Left hindlimb (tissue), 1 donor: ENCODE measurements around the gene RBM20.
"Not testable (repeated sequence)": the region's sequence is repeated elsewhere in the genome, so short reads cannot be mapped to it uniquely, and the experiment has no call there.

ENCODE experiments used
- DNase-seq: peaks from one replicate; pipeline ENCODE4 v3.0.0-alpha.2; 2018

The RBM20 gene

GRCh38 chr10:110679486-110680272 lies 35.5 kb downstream of the RBM20 start:
- peak; percentile 68 for DNase-seq

DNA sequence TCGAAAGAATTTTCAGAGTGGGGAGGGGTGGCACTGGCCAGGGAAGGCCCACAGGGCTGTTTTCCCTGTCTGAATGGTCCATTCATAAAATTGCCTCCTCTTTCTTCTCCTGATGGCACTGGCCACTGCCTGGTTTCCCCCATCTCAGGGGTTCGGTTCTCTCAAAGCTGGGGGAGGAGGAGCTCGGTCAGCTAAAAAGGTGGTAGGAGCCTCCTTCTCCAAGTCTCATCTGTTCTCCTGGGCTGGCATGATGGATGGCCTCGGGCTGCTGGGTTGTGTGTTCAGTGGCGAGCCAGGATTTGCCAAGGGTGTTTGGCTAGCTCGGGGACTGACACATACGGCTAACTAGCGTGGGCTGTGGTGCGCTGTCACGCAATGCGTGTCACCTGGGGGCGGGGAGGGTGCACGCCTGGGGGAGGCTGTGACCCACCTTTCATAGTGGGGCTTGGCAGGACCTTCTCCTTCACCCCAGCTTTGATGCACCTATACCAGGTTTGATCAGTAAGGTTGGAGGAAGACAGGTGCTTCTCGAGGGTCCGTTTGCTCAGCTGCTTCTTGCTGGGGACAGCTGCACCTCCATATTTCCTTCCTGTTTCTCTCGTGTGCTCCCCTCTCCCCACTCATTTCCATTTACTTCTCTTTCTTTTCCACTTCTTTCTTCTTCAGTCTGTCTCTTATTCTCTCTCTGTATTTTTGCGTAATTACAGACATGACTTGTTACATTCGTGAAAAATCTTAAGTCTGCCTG lies 36.3 kb downstream of the RBM20 start:
- DNase-seq = peak; percentile 40

GRCh38 chr10:110681023-110681681 lies 37.0 kb downstream of the RBM20 start:
- DNase-seq = no peak

DNA sequence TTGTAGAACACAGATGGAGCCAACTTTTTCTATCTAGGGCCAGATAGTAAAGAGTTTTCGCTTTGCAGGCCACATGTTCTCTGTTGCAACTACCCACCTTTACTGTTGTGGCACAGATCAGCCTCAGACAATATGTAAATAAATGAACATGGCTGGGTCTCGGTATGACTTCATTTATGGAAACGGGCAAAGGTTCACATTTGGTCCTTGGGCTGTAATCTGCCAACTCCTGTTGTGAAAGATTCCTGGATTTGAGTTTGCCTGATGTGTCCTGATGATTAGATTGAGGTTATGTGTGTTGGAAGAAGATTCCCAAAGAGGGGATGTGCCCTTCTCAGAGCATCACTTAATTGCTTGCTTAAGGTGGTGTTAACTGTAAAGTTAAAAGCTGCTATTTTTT lies 38.2 kb downstream of the RBM20 start:
- no peak for DNase-seq

GRCh38 chr10:110684800-110685446 lies 40.8 kb downstream of the RBM20 start:
- no peak for DNase-seq

DNA sequence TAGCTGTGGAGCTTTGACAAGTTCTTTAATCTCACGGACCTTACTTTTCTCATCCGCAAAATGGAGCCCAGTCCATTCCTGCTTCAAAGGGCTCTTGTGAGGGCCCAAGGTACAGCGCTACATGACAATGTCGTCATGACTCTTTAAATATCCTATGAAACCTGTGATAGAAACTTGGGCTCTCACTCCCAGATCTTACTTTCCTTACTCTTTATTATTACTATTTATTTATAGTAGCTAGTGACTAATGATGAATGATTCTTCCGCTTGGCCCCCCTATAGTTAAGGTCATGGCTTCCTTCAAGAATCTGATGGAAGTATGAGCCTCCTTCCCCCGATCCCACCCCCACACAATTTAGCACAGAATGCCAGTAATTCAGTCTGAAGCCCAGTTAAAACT lies 41.9 kb downstream of the RBM20 start:
- DNase-seq = no peak

- no peak for DNase-seq
Measured at GRCh38 chr10:110686949-110687348, 42.8 kb downstream of the RBM20 start.

DNA sequence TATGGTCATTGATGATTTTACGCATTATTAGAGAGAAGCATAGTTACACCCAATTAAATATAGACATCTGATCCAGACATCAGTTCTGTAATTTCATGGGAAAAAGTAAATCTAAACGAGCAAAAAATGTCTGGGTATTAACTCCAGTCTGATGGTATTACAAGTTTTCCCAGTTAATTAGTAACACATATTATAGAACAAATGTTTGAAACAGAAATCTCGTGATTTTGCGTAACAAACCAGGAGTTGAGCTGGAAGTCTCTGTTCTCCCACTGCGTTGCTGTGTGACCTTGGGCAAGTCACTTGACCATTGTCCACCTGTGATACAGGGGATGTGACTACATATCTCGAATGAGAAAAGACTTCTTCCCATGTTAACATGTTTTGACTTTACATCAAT lies 43.3 kb downstream of the RBM20 start:
- no peak for DNase-seq

GRCh38 chr10:110691139-110691538 lies 47.0 kb downstream of the RBM20 start:
- no peak for DNase-seq

DNA sequence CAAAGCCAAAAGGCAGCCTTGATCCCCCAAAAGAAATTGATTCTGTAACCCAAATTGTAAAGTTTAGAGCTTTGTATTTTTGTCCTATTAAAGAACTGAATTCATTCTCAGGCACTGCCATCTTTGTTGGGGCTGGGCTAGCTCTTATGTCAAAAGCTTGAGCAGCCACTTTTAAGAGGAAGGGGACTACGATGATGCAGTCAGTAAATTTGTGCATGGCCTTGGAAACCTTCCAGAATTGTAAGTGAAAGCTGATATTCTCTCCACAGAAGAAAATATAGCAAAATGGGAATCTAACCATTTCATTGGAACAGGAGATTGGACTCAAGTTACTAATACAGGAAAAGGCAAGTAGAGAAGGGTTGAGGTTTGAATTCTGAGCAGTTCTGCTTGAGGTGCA lies 50.1 kb downstream of the RBM20 start:
- DNase-seq = no peak

DNA sequence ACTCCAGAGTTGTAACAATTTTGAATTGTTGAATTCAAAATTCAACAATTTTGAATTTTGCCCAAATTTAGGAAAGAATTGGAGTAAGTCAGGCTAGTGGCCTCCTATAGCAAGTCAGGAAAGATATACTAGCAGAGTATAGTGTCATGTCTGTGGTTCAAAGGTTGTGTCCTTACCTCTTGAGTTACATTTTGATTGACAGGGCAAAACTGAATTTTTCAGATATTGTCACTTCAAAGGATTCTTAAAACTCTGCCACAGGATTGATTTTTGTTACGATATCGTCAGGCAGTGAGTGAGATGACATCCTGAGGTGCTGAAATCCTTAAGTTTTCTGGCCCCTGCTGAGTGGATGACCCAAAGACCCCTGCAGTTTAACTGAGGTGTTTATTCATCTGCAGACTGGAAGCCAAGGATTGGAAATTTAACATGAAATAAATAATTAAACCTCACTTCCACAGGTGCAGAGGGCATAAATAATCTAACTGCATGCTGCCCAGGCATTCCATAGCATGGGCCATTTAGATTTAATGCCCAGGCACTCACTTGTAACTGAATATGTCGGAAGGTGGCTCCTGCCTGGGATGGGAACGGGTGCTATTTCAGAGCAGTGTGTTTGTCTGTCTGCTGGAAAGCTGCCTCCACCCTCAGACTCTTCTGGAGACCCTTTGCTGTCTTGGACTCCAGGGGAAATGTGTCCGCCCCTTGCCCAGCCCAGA lies 50.8 kb downstream of the RBM20 start:
- no peak for DNase-seq

- DNase-seq = no peak
Measured at GRCh38 chr10:110695539-110695886, 51.4 kb downstream of the RBM20 start.

- DNase-seq = no peak
Measured at GRCh38 chr10:110696436-110696835, 52.3 kb downstream of the RBM20 start.

DNA sequence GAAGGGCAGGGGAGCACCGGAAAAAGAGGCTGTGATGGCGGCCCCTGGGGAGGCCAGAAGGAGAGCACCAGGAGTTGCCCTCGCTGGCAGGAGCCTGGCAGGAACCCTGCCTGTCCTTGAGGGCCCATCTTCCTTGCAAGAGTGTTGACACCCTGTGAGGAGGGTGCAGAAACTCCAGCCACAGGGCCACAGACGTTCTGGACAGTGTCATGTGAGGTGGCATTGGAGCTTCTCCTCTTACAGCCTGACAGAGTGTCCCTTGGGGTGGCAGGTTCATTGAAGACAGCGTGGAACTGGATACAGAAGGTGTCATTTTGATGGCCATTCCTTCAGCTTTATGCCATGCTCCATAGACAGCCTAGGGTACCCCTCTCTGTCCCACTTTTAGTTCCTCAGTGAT lies 54.2 kb downstream of the RBM20 start:
- no peak for DNase-seq

GRCh38 chr10:110698782-110699201 lies 54.7 kb downstream of the RBM20 start:
- DNase-seq = no peak

DNA sequence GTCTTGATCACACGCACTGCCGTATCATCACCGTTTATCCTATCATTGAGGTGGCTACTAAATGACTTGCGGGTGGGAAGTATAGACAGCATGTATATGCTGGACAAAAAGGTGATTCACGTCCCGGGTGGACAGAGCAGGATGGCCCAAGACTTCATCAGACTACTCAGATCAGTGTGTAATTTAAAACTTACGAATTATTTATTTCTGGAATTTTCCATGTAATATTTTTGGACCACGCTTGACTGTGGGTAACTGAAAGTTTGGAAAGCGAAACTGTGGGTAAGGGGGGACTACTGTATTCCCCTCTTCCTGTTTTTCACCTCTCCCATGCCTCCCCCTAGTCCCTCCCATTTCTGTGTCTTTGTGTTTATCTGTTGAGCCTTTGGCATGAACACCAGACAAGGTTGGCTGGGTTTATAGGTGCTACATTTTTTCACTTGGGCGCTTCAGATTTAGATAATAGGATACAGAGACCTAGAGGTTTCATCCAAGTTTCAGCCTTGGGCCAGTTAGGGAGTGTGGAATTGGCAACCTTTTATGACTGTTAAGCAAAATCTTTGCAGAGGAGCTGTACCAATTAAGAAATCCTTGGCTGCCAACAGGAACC lies 55.8 kb downstream of the RBM20 start:
- DNase-seq = no peak

DNA sequence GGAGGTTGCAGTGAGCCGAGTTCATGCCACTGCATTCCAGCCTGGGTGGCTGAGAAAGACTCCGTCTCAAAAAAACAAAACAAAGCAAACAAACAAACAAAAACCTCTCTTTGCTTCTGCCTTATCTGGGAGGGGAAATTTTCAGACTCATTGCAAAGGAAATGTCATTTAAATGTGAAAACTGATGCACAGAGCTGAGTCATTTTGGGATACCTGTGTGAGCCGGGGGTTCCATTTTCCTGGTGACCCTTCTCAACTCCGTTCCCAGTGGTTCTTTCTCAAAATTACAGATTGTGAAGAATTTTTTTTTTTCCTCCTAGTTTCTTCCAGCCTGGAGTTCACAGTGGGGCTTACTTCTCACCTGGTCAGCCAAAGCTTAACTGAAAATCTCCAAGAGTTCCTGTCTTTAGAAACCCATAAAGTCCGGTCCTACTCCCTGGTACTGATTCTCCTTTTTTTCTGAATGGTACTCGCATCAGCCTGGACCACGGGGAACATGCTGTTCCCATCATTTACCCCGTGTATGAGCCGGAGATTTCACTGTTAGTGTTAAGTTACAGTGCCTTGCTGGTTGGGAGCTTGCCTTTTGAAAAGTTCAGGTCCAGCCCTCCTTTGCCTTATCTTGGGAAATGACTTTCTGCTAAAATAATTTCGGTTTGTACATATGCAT lies 56.9 kb downstream of the RBM20 start:
- no peak for DNase-seq

GRCh38 chr10:110701617-110701971 lies 57.5 kb downstream of the RBM20 start:
- no peak for DNase-seq

DNA sequence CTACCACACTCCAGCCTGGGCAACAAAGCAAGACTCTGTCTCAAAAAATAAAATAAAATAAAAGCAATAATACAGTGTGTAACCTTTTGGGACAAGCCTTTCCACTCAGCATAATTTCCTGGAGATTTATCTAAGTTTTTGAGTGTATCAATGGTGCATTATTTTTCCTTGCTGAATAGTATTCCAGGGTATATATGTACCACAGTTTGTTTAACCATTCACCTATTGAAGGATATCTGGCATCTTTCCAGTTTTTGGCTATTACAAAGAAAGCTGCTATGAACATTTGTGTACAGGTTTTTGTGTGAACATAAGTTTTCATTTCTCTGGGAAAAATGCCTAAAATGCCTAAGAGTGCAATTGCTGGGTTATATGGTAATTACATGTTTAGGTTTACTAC lies 59.9 kb downstream of the RBM20 start:
- no peak for DNase-seq

DNA sequence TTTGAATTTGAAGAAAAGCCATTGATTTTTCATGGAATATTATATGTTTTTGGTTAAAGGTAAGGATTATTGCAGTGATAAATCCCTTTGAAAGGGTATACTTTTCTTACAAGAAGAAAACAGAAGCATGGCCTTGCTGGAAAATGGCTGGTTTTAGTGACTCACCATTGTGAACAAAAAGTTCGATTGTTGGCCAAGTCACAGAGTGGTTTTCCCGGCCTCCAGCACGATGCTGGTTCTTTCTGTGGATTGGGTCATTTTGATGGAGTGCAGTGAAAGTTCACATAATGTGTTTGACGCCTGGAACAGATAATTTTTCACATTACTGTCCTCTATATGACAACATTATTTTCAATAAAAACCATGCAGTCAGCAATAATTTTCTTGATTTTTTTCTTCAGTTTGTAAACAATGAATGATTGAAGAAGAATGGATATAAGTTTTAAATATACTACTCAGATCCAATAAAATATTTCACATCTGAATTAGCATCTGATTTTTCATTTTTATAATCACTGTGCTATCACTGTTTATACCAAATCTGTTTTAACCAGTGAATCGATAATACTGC lies 60.9 kb downstream of the RBM20 start:
- DNase-seq = no peak

DNA sequence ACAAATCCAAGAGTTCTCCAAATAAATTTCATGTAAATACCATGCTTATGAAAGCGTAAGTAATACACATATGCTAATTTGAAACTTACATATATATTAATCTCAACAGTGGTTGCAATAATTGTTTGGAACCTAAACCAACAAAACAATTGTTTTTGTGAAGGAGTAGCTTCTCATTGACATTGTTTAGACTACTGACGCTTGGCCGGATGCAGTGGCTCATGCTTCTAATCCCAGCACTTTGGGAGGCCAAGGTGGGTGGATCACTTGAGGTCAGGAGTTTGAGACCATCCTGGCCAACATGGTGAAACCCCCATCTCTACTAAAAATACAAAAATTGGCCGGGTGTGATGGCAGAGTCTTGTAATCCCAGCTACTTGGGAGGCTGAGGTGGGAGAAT lies 61.5 kb downstream of the RBM20 start:
- not testable (repeated sequence) for DNase-seq
